Measurements from ENCODE around the gene CHST11. TPM values are rescaled to one million over a fixed set of nuclear protein-coding genes. Genes with fewer than 3 reads are reported as not detected.

Gene CHST11
- total and polyA plus RNA-seq, 3 donors from 2014 or later = 5.1 to 36.9 (median 23.9) TPM

- WGBS, 2 donors = 91 to 97% methylated on average over 4 to 9 of the region's 9 CpGs
- no peaks in the 10 kb centered on the region for H3K27me3 ChIP-seq
- no peak overlapping the region for H3K27ac ChIP-seq
- intact Hi-C loops (cut with DNase I; ENCODE audit: low total_unique reads) = no loop called here
- DNase-seq = no peak
- H3K4me3 ChIP-seq = no peak overlapping the region
- TF ChIP-seq CTCF (IDR thresholded peaks at IDR 0.05) (no peak), POLR2A (IDR thresholded peaks at IDR 0.05) (no peak)
- H3K9me3 ChIP-seq = no peaks in the 10 kb centered on the region
- H3K36me3 ChIP-seq (ENCODE audit: low read depth, missing control alignments) = no peaks in the 10 kb centered on the region
- peaks cover 11% of the 10 kb centered on the region for H3K4me1 ChIP-seq
Measured at GRCh38 chr12:104707794-104708558, 251.2 kb downstream of the CHST11 start.

DNA sequence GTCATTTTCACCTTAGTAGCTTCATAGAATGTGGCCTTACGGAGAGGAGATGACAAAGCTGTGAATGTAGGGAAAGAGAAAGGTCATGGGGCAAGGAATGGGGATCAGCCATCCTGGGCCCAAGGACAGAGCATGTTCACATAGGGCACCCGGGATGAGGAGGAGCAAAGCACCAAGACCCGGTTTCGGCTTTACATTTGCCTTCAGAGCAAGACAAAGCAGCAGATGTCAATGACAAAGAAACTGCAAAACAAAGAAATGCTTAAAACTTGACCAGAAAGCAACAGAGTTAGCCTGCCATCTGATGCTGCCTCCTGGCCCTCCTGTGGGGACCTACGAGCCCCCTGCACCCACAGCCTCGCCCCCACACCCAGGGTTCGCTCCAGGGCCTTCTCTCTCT, 252.1 kb downstream of the CHST11 start:
- Histone ChIP-seq H3K27me3 (no peaks in the 10 kb centered on the region), H3K36me3 (ENCODE audit: low read depth, missing control alignments) (no peaks in the 10 kb centered on the region), H3K27ac (no peak overlapping the region), H3K4me3 (no peak overlapping the region), H3K9me3 (no peaks in the 10 kb centered on the region), H3K4me1 (peaks cover 11% of the 10 kb centered on the region)
- no peak for TF ChIP-seq CTCF (IDR thresholded peaks at IDR 0.05)
- no peak for TF ChIP-seq POLR2A (IDR thresholded peaks at IDR 0.05)
- no peak for DNase-seq
- WGBS, 2 donors = 83 to 96% methylated on average over 7 of the region's 7 CpGs
- intact Hi-C loops (cut with DNase I; ENCODE audit: low total_unique reads) = no loop called here

DNA sequence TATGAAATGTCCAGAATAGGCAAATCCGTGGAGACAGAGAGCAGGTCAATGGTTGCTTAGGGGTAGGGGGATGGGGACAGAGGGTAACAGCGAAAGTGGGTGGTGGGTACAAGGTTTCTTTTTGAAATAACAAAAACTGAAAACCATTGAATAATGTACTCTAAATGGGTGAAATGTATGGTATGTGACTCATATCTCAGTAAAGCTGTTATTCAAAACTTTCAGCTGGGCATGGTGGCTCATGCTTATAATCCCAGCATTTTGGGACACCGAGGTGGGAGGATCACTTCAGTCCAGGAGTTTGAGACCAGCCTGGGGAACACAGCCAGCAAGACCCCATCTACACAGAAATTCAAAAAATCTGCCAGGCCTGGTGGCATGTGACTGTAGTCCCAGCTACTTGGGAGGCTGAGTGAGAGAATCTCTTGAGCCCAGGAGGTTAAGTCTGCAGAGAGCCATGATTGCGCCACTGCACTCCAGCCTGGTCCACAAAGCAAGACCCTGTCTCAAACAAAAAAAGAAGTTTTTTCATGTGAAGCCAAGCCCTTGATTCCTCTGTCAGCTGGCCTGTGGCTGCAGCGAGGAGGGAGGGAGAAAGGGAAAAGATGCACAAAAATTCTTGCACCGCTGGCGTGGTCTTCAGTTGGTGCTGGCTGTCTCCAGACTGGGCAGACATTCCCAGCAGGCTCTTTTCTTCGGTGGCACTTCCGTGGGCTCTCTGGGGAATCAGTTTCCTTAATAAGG, 253.1 kb downstream of the CHST11 start:
- DNase-seq = no peak
- no peak for TF ChIP-seq CTCF (IDR thresholded peaks at IDR 0.05)
- TF ChIP-seq POLR2A (IDR thresholded peaks at IDR 0.05) = no peak
- intact Hi-C loops (cut with DNase I; ENCODE audit: low total_unique reads) = no loop called here
- H3K27ac ChIP-seq = no peak overlapping the region
- no peaks in the 10 kb centered on the region for H3K36me3 ChIP-seq (ENCODE audit: low read depth, missing control alignments)
- no peaks in the 10 kb centered on the region for H3K9me3 ChIP-seq
- peaks cover 11% of the 10 kb centered on the region for H3K4me1 ChIP-seq
- 92 to 95% methylated on average over 8 to 9 of the region's 9 CpGs for WGBS, 2 donors
- no peaks in the 10 kb centered on the region for H3K27me3 ChIP-seq
- no peak overlapping the region for H3K4me3 ChIP-seq

DNA sequence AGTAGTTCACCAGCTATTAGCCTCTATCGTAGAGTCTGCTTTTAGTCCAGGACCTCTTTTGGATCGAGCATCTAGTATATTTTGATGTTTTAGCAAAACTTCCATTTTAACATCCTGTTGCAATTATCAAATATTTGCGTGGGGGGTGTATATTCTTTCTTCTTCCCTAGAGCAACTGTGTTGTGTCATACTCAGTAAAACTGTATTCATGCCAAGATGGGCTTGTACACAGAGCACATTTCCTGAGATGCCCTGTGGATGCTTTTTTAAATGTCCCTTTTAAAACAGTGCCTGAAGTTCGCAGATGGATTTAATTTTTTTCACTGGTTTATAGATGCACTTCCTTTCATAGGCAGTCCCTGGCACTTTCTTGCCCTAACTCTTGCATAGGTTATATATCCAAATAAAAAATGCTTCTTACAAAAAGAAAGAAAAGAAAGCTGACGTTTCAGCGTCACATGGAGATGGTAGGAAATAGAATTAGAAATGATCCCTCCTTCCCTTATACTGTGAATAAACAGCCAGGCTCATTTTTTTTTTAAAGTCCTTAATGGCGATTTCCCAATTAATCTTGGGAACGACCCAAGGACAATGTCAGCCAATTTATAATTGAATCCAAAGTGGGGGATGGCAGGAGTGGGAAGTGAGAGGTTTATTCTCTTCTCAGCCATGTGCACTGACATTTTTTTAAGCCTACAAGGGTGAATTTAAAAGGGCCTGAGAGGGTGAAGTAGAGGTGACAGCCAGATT, 254.4 kb downstream of the CHST11 start:
- Histone ChIP-seq H3K27me3 (no peaks in the 10 kb centered on the region), H3K9me3 (no peaks in the 10 kb centered on the region), H3K4me1 (peaks cover 11% of the 10 kb centered on the region), H3K27ac (peak overlapping the region; percentile 40 to 54), H3K36me3 (ENCODE audit: low read depth, missing control alignments) (no peaks in the 10 kb centered on the region), H3K4me3 (no peak overlapping the region)
- no peak for DNase-seq
- intact Hi-C loops (cut with DNase I; ENCODE audit: low total_unique reads) = no loop called here
- TF ChIP-seq CTCF (IDR thresholded peaks at IDR 0.05) (no peak), POLR2A (IDR thresholded peaks at IDR 0.05) (no peak)
- WGBS, 2 donors = 33 to 43% methylated on average over 8 of the region's 8 CpGs
